Hindlimb muscle (tissue), 1 donor: ENCODE results near the gene SPRY2. TPM values are rescaled to one million over a fixed set of nuclear protein-coding genes. Genes with fewer than 3 reads are reported as not detected.
"Not testable (repeated sequence)": the region's sequence is repeated elsewhere in the genome, so short reads cannot be mapped to it uniquely, and the experiment has no call there.

Source experiments
- DNase-seq: peaks from one replicate; pipeline ENCODE4 v3.0.0-alpha.2; 2013
- polyA plus RNA-seq: library from polyadenylated mRNA; unstranded; fragments of 120-200 nt; gene quantifications from one replicate; pipeline ENCODE4 v1.2.1, GENCODE V29; 2013; ENCODE audit not compliant: insufficient read length

The SPRY2 gene
- 72.4 TPM for polyA plus RNA-seq

GRCh38 chr13:80341101-80341755, at the start of gene SPRY2:
TSS of gene SPRY2 (minus strand) at chr13:80341126. CDS start at chr13:80337705, 3,421 bp downstream.
- DNase-seq = peak; percentile 96

- DNase-seq = no peak
Observed at GRCh38 chr13:80390338-80390737, 49.4 kb upstream of the SPRY2 start.

- no peak for DNase-seq
Observed at GRCh38 chr13:80389073-80390038, 48.4 kb upstream of the SPRY2 start.

- DNase-seq = no peak
Observed at GRCh38 chr13:80388506-80388905, 47.6 kb upstream of the SPRY2 start.

GRCh38 chr13:80386592-80386991, 45.7 kb upstream of the SPRY2 start:
- no peak for DNase-seq

GRCh38 chr13:80386002-80386401, 45.1 kb upstream of the SPRY2 start:
- no peak for DNase-seq

GRCh38 chr13:80382576-80382975, 41.6 kb upstream of the SPRY2 start:
- no peak for DNase-seq

- no peak for DNase-seq
Observed at GRCh38 chr13:80379245-80379644, 38.3 kb upstream of the SPRY2 start.

GRCh38 chr13:80376554-80376953, 35.6 kb upstream of the SPRY2 start:
- DNase-seq = no peak

GRCh38 chr13:80374901-80375300, 34.0 kb upstream of the SPRY2 start:
- DNase-seq = peak; percentile 36

- DNase-seq = peak; percentile 54
Observed at GRCh38 chr13:80374444-80374843, 33.5 kb upstream of the SPRY2 start.

GRCh38 chr13:80371840-80372509, 31.0 kb upstream of the SPRY2 start:
- DNase-seq = no peak

- no peak for DNase-seq
Observed at GRCh38 chr13:80367473-80367872, 26.5 kb upstream of the SPRY2 start.

GRCh38 chr13:80363890-80364503, 23.1 kb upstream of the SPRY2 start:
- DNase-seq = peak; percentile 38

- no peak for DNase-seq
Observed at GRCh38 chr13:80362481-80362880, 21.6 kb upstream of the SPRY2 start.

GRCh38 chr13:80361883-80362327, 21.0 kb upstream of the SPRY2 start:
- DNase-seq = no peak

- DNase-seq = no peak
Observed at GRCh38 chr13:80361298-80361697, 20.4 kb upstream of the SPRY2 start.

GRCh38 chr13:80360453-80360800, 19.5 kb upstream of the SPRY2 start:
- DNase-seq = no peak

GRCh38 chr13:80359778-80360452, 19.0 kb upstream of the SPRY2 start:
- no peak for DNase-seq

- DNase-seq = no peak
Observed at GRCh38 chr13:80359414-80359777, 18.5 kb upstream of the SPRY2 start.

GRCh38 chr13:80355496-80356094, 14.7 kb upstream of the SPRY2 start:
- not testable (repeated sequence) for DNase-seq

- DNase-seq = no peak
Observed at GRCh38 chr13:80348750-80349149, 7.8 kb upstream of the SPRY2 start.
